Adipocyte (in vitro differentiated cells): Measurements from ENCODE around the gene SYNDIG1.

Experiments
- DNase-seq: peaks from one replicate; pipeline ENCODE4 v3.0.0-alpha.2; 2015; ENCODE audit warnings: low read depth
- H3K27me3 ChIP-seq: replicated peaks from 2 replicates; pipeline ENCODE4 v1.7.0; 2013; ENCODE audit warnings: mild to moderate bottlenecking, low read length, moderate library complexity; ENCODE audit not compliant: control insufficient read depth, insufficient read depth
- H3K36me3 ChIP-seq: 2 replicates; pipeline ENCODE4 v1.7.0; 2013; ENCODE audit warnings: low read length, mild to moderate bottlenecking, moderate library complexity; ENCODE audit not compliant: control insufficient read depth, insufficient read depth, severe bottlenecking
- H3K4me1 ChIP-seq: 2 replicates; pipeline ENCODE4 v1.7.0; 2013; ENCODE audit warnings: mild to moderate bottlenecking, low read length, moderate library complexity; ENCODE audit not compliant: control insufficient read depth, insufficient read depth
- H3K4me3 ChIP-seq: 2 replicates; pipeline ENCODE4 v1.7.0; 2013; ENCODE audit warnings: mild to moderate bottlenecking, low read length, moderate library complexity
- H3K9ac ChIP-seq: 2 replicates; pipeline ENCODE4 v1.7.0; 2013; ENCODE audit warnings: mild to moderate bottlenecking, low read length, moderate library complexity
- H3K9me3 ChIP-seq: 2 replicates; pipeline ENCODE4 v1.7.0; 2013; ENCODE audit warnings: mild to moderate bottlenecking, low read length, moderate library complexity; ENCODE audit not compliant: control insufficient read depth

SYNDIG1 gene

GRCh38 chr20:24609757-24610156, 140.3 kb downstream of the SYNDIG1 start:
- no peaks in the 10 kb centered on the region for H3K27me3 ChIP-seq
- H3K4me1 ChIP-seq = peaks cover 10% of the 10 kb centered on the region
- H3K4me3 ChIP-seq = no peak overlapping the region
- no peak for DNase-seq
- no peaks in the 10 kb centered on the region for H3K9me3 ChIP-seq
- no peaks in the 10 kb centered on the region for H3K36me3 ChIP-seq
- no peak overlapping the region for H3K9ac ChIP-seq

- Histone ChIP-seq H3K9me3 (no peaks in the 10 kb centered on the region), H3K4me3 (no peak overlapping the region), H3K27me3 (no peaks in the 10 kb centered on the region), H3K4me1 (peaks cover 10% of the 10 kb centered on the region), H3K9ac (no peak overlapping the region), H3K36me3 (no peaks in the 10 kb centered on the region)
- no peak for DNase-seq
These were observed 141.1 kb downstream of the SYNDIG1 start for GRCh38 chr20:24610341-24611115.

GRCh38 chr20:24611360-24612140, 142.1 kb downstream of the SYNDIG1 start:
- H3K9ac ChIP-seq = no peak overlapping the region
- no peak for DNase-seq

GRCh38 chr20:24612799-24613775, 143.7 kb downstream of the SYNDIG1 start:
- Histone ChIP-seq H3K4me3 (no peak overlapping the region), H3K9me3 (no peaks in the 10 kb centered on the region), H3K9ac (no peak overlapping the region), H3K4me1 (peaks cover 10% of the 10 kb centered on the region), H3K27me3 (peaks cover 6% of the 10 kb centered on the region), H3K36me3 (no peaks in the 10 kb centered on the region)
- DNase-seq = no peak

More at GRCh38 chr20:24611360-24612140, 142.1 kb downstream of the SYNDIG1 start:
- H3K4me3 ChIP-seq = no peak overlapping the region
- H3K4me1 ChIP-seq = peaks cover 10% of the 10 kb centered on the region
- H3K36me3 ChIP-seq = no peaks in the 10 kb centered on the region
- H3K27me3 ChIP-seq = no peaks in the 10 kb centered on the region
- H3K9me3 ChIP-seq = no peaks in the 10 kb centered on the region

GRCh38 chr20:24614341-24614740, 144.9 kb downstream of the SYNDIG1 start:
- no peaks in the 10 kb centered on the region for H3K9me3 ChIP-seq
- no peaks in the 10 kb centered on the region for H3K36me3 ChIP-seq
- H3K4me3 ChIP-seq = no peak overlapping the region
- DNase-seq = no peak
- no peak overlapping the region for H3K9ac ChIP-seq
- peaks cover 7% of the 10 kb centered on the region for H3K4me1 ChIP-seq
- peaks cover 6% of the 10 kb centered on the region for H3K27me3 ChIP-seq

- Histone ChIP-seq H3K36me3 (no peaks in the 10 kb centered on the region), H3K4me1 (no peaks in the 10 kb centered on the region), H3K27me3 (peaks cover 6% of the 10 kb centered on the region), H3K9ac (no peak overlapping the region), H3K9me3 (no peaks in the 10 kb centered on the region), H3K4me3 (no peak overlapping the region)
- no peak for DNase-seq
These were observed 145.9 kb downstream of the SYNDIG1 start for GRCh38 chr20:24615353-24615752.

GRCh38 chr20:24616258-24617079, 147.0 kb downstream of the SYNDIG1 start:
- Histone ChIP-seq H3K9me3 (no peaks in the 10 kb centered on the region), H3K9ac (no peak overlapping the region), H3K4me3 (no peak overlapping the region), H3K27me3 (peaks cover 6% of the 10 kb centered on the region), H3K36me3 (no peaks in the 10 kb centered on the region), H3K4me1 (no peaks in the 10 kb centered on the region)
- no peak for DNase-seq

- H3K9me3 ChIP-seq = no peaks in the 10 kb centered on the region
- peaks cover 6% of the 10 kb centered on the region for H3K27me3 ChIP-seq
- H3K36me3 ChIP-seq = no peaks in the 10 kb centered on the region
- no peak overlapping the region for H3K4me3 ChIP-seq
- no peak for DNase-seq
- no peak overlapping the region for H3K9ac ChIP-seq
- H3K4me1 ChIP-seq = no peaks in the 10 kb centered on the region
These were observed 147.6 kb downstream of the SYNDIG1 start for GRCh38 chr20:24617080-24617432.

- no peak overlapping the region for H3K9ac ChIP-seq
- no peak for DNase-seq
- no peaks in the 10 kb centered on the region for H3K36me3 ChIP-seq
- no peak overlapping the region for H3K4me3 ChIP-seq
- peaks cover 5% of the 10 kb centered on the region for H3K4me1 ChIP-seq
- H3K27me3 ChIP-seq = peaks cover 6% of the 10 kb centered on the region
- H3K9me3 ChIP-seq = no peaks in the 10 kb centered on the region
These were observed 148.5 kb downstream of the SYNDIG1 start for GRCh38 chr20:24617757-24618450.

GRCh38 chr20:24618739-24619138, 149.3 kb downstream of the SYNDIG1 start:
- DNase-seq = no peak

More at GRCh38 chr20:24618739-24619138, 149.3 kb downstream of the SYNDIG1 start:
- Histone ChIP-seq H3K27me3 (peaks cover 6% of the 10 kb centered on the region), H3K4me1 (peaks cover 8% of the 10 kb centered on the region), H3K4me3 (no peak overlapping the region), H3K9ac (no peak overlapping the region), H3K36me3 (no peaks in the 10 kb centered on the region), H3K9me3 (no peaks in the 10 kb centered on the region)
